IMR-90 (cell line): Measurements from ENCODE around the gene NECAB2. TPM values are rescaled to one million over a fixed set of nuclear protein-coding genes. Genes with fewer than 3 reads are reported as not detected.

Experiments
- ATAC-seq: fragments of 200-7000 bp; cut with Tn5 transposase; 2 replicates; pipeline ENCODE4 v1.9.1; 2020; ENCODE audit warnings: low read depth, mild to moderate bottlenecking, moderate library complexity
- BruUV-seq: library from RNA; stranded (reverse); fragments of 400-500 nt; replicated peaks from 2 replicates; lab custom pipeline; 2021; lab: Mats Ljungman, UMichigan
- CTCF ChIA-PET: fragments of 300-600 bp; formaldehyde crosslinking; extraction: SDS; loops from one replicate; lab custom pipeline; 2021; ENCODE audit warnings: antibody characterized with exemption; lab: Yijun Ruan, JAX
- POLR2A ChIA-PET: fragments of 300-600 bp; sonication (Branson Sonifier 250); formaldehyde crosslinking; loops from one replicate; lab custom pipeline; 2022; ENCODE audit warnings: antibody characterized with exemption; ENCODE audit not compliant: unreplicated experiment; lab: Charles Lee
- DNase-seq: peaks from one replicate; pipeline ENCODE4 v3.0.0; 2013
- H2AFZ ChIP-seq: replicated peaks from 2 replicates; pipeline ENCODE3; 2013; ENCODE audit warnings: low read length, mild to moderate bottlenecking; ENCODE audit not compliant: poor library complexity
- H2AK5ac ChIP-seq: 2 replicates; pipeline ENCODE4 v1.6.1; 2013; ENCODE audit warnings: low read depth, low read length, inconsistent platforms
- H2AK9ac ChIP-seq: replicated peaks from 2 replicates; pipeline ENCODE3; 2013; ENCODE audit warnings: mild to moderate bottlenecking, low read depth, low read length, moderate library complexity; ENCODE audit not compliant: poor library complexity
- H2BK120ac ChIP-seq: 2 replicates; pipeline ENCODE4 v1.6.1; 2013; ENCODE audit warnings: low read depth, low read length, inconsistent platforms
- H2BK15ac ChIP-seq: 3 replicates; pipeline ENCODE4 v1.6.1; 2013; ENCODE audit warnings: low read depth, low read length, inconsistent platforms
- H2BK20ac ChIP-seq: 2 replicates; pipeline ENCODE4 v1.6.1; 2013; ENCODE audit warnings: low read depth, mild to moderate bottlenecking, inconsistent platforms, low read length, moderate library complexity
- H2BK5ac ChIP-seq: 2 replicates; pipeline ENCODE4 v1.6.1; 2013; ENCODE audit warnings: mild to moderate bottlenecking, low read depth, low read length, inconsistent platforms; ENCODE audit not compliant: poor library complexity, severe bottlenecking
- H3K14ac ChIP-seq: replicated peaks from 2 replicates; pipeline ENCODE4 v1.6.1; 2013; ENCODE audit warnings: low read depth, low read length, inconsistent platforms
- H3K18ac ChIP-seq: 2 replicates; pipeline ENCODE4 v1.6.1; 2013; ENCODE audit warnings: low read depth, low read length, control low read depth
- H3K23ac ChIP-seq: 2 replicates; pipeline ENCODE4 v1.6.1; 2013; ENCODE audit warnings: low read depth, low read length, inconsistent platforms
- H3K27ac ChIP-seq: 2 replicates; pipeline ENCODE4 v1.5.1; 2013; ENCODE audit warnings: mild to moderate bottlenecking, control low read depth, low read length; ENCODE audit not compliant: insufficient read depth
- H3K27me3 ChIP-seq: 2 replicates; pipeline ENCODE4 v1.6.1; 2013; ENCODE audit warnings: low read length; ENCODE audit not compliant: control insufficient read depth, insufficient read depth
- H3K36me3 ChIP-seq: 2 replicates; pipeline ENCODE4 v1.6.1; 2013; ENCODE audit warnings: low read length, mixed read lengths; ENCODE audit not compliant: control insufficient read depth, insufficient read depth
- H3K4ac ChIP-seq: 2 replicates; pipeline ENCODE4 v1.6.1; 2013; ENCODE audit warnings: low read depth, low read length, inconsistent platforms
- H3K4me1 ChIP-seq: 2 replicates; pipeline ENCODE4 v1.6.1; 2013; ENCODE audit warnings: low read length, mixed read lengths; ENCODE audit not compliant: control insufficient read depth, insufficient read depth
- H3K4me2 ChIP-seq: 2 replicates; pipeline ENCODE4 v1.6.1; 2013; ENCODE audit warnings: low read depth, mild to moderate bottlenecking, control low read depth, low read length, moderate library complexity
- H3K4me3 ChIP-seq: 2 replicates; pipeline ENCODE4 v1.5.1; 2013; ENCODE audit warnings: low read depth, mild to moderate bottlenecking, control low read depth, low read length, moderate library complexity; ENCODE audit not compliant: insufficient read depth
- H3K56ac ChIP-seq: 2 replicates; pipeline ENCODE4 v1.6.1; 2013; ENCODE audit warnings: low read length, inconsistent platforms; ENCODE audit not compliant: insufficient read depth; ENCODE audit errors: extremely low read depth
- H3K79me1 ChIP-seq, 2 experiments: 2 replicates each; pipeline ENCODE4 v1.6.1; 2013; ENCODE audit warnings: low read length in 2 of 2, inconsistent platforms in 1 of 2, low read depth in 1 of 2
- H3K9ac ChIP-seq: 2 replicates; pipeline ENCODE4 v1.6.1; 2013; ENCODE audit warnings: low read depth, low read length, control low read depth
- H3K9me1 ChIP-seq: 2 replicates; pipeline ENCODE4 v1.6.1; 2013; ENCODE audit warnings: low read length, inconsistent platforms; ENCODE audit not compliant: insufficient read depth
- H3K9me3 ChIP-seq: 2 replicates; pipeline ENCODE4 v1.6.1; 2013; ENCODE audit warnings: low read length; ENCODE audit not compliant: control insufficient read depth, insufficient read depth
- H4K20me1 ChIP-seq: 2 replicates; pipeline ENCODE4 v1.6.1; 2013; ENCODE audit warnings: low read length, inconsistent platforms; ENCODE audit not compliant: insufficient read depth
- H4K5ac ChIP-seq: 2 replicates; pipeline ENCODE4 v1.6.1; 2013; ENCODE audit warnings: mild to moderate bottlenecking, low read depth, low read length, control low read depth
- H4K8ac ChIP-seq, 2 experiments: 2 replicates each; pipeline ENCODE4 v1.6.1; 2013; ENCODE audit warnings: low read depth in 2 of 2, low read length in 2 of 2, control low read depth in 1 of 2, inconsistent platforms in 1 of 2
- H4K91ac ChIP-seq: 2 replicates; pipeline ENCODE4 v1.6.1; 2013; ENCODE audit warnings: low read depth, low read length, inconsistent platforms; ENCODE audit not compliant: insufficient read depth
- BHLHE40 ChIP-seq: fragments of 150-350 bp; IDR thresholded peaks from 2 replicates; pipeline ENCODE4 v1.6.1; 2016; ENCODE audit warnings: mild to moderate bottlenecking, low read depth, low read length
- FOS ChIP-seq: fragments of 150-350 bp; IDR thresholded peaks from 2 replicates; pipeline ENCODE4 v1.6.1; 2016; ENCODE audit warnings: low read depth, low read length
- MAFK ChIP-seq: IDR thresholded peaks from 2 replicates; pipeline ENCODE4 v1.6.1; 2012; ENCODE audit warnings: low read depth, low read length, improper control_type of control experiment
- RAD21 ChIP-seq: IDR thresholded peaks from 2 replicates; pipeline ENCODE4 v1.6.1; 2012; ENCODE audit warnings: low read length, improper control_type of control experiment
- RCOR1 ChIP-seq: IDR thresholded peaks from 2 replicates; pipeline ENCODE4 v1.6.1; 2012; ENCODE audit warnings: mild to moderate bottlenecking, low read length, improper control_type of control experiment; ENCODE audit not compliant: insufficient replicate concordance
- RFX5 ChIP-seq: IDR thresholded peaks from 2 replicates; pipeline ENCODE4 v1.8.0; 2012; ENCODE audit warnings: low read depth, mild to moderate bottlenecking, low read length, moderate library complexity
- WGBS, 2 experiments: methylation state at CpG; one replicate each; pipeline versions ENCODE4 v1.1.5 to v1.1.7; 2013; ENCODE audit warnings: missing lambda C conversion rate in 2 of 2; ENCODE audit not compliant: insufficient read length in 1 of 2; ENCODE audit errors: extremely low coverage in 2 of 2; 5-methylcytosine and 5-hydroxymethylcytosine counted together
- dilution Hi-C: fragments of 300-500 bp; cut with HindIII; formaldehyde crosslinking; loops from one replicate; pipeline ENCODE4 v1.14.3; 2018; ENCODE audit warnings: low sequenced_read_pairs; ENCODE audit not compliant: unreplicated experiment
- in situ Hi-C: fragments of 300-500 bp; cut with MboI; formaldehyde crosslinking; loops from 3 replicates; pipeline ENCODE4 v1.14.3; 2019; ENCODE audit warnings: low sequenced_read_pairs, inconsistent platforms, mixed read lengths
- intact Hi-C: fragments of 100-400 bp; cut with micrococcal nuclease; formaldehyde crosslinking; loops from 2 replicates; pipeline ENCODE4 v1.10.0; 2022
- polyA plus RNA-seq, 3 experiments: library from polyadenylated mRNA; depleted of rRNA; stranded (reverse); fragments of >200 nt; gene quantifications; 2 replicates each; pipeline ENCODE4 v1.2.3, GENCODE V29; 2012; ENCODE audit warnings: low replicate concordance in 1 of 3
- total RNA-seq: library from RNA; depleted of rRNA; stranded (reverse); fragments of >200 nt; gene quantifications from 2 replicates; pipeline ENCODE4 v1.2.3, GENCODE V29; 2012
- TF ChIP-seq, protein P1 (sequence below): fragments of 150-350 bp; IDR thresholded peaks from 2 replicates; pipeline ENCODE4 v1.6.1; 2016; ENCODE audit warnings: low read depth, mild to moderate bottlenecking, low read length, moderate library complexity, borderline replicate concordance
- TF ChIP-seq, protein P2 (sequence below): conservative IDR thresholded peaks from 2 replicates; pipeline ENCODE4 v1.5.1; 2012; ENCODE audit warnings: mild to moderate bottlenecking, low read depth, low read length, improper control_type of control experiment
- TF ChIP-seq, protein P3 (sequence below): fragments of 150-350 bp; IDR thresholded peaks from 2 replicates; pipeline ENCODE4 v1.6.1; 2017; ENCODE audit warnings: mild to moderate bottlenecking, antibody characterized with exemption, low read length, low read depth

NECAB2 gene
- total and polyA plus RNA-seq, 2 of the 4 experiments (the other 2 are of a cell fraction), result 0.27 TPM; not detected in 1

DNA sequence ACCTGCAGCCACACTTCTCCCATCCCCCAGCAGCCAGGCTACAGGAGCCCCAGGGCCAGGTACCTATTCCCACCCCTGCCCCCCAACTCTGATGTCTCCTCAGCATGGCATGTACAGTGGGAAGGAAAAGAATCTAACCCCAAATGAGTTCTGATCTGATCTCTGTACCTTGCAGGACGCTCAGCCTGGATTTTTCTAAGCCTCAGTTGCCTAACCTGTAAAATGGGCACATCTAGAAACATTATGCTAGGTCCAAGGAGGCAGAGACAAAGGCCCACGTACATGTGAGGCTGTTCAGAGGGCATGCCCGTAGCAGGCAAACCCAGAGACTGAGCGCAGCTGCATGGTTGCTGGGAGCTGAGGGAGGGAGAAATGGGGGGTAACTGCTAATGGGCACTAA, 39.5 kb downstream of the NECAB2 start:
- Histone ChIP-seq H3K4me1 (no peaks in the 10 kb centered on the region), H3K14ac (no peak overlapping the region), H2AFZ (no peak overlapping the region), H4K8ac (no peak overlapping the region), H3K36me3 (no peaks in the 10 kb centered on the region), H2BK20ac (no peak overlapping the region), H4K5ac (no peak overlapping the region), H2BK5ac (no peak overlapping the region), H2AK9ac (no peak overlapping the region), H3K56ac (no peak overlapping the region), H3K4me2 (no peak overlapping the region), H3K4me3 (no peak overlapping the region), H4K20me1 (no peaks in the 10 kb centered on the region; the same call in 1 of the 2 replicates), H2BK120ac (no peak overlapping the region), H3K79me1 (no peaks in the 10 kb centered on the region), H3K23ac (no peak overlapping the region), H2AK5ac (no peak overlapping the region), H3K9me1 (no peaks in the 10 kb centered on the region), H3K27me3 (peaks cover 63% of the 10 kb centered on the region), H3K9ac (no peak overlapping the region), H3K9me3 (peaks cover 6% of the 10 kb centered on the region), H2BK15ac (no peak overlapping the region), H4K91ac (no peak overlapping the region), H3K27ac (no peak overlapping the region), H3K4ac (no peak overlapping the region), H3K18ac (no peak overlapping the region)
- CTCF ChIA-PET, result no interaction called here
- 55% methylated on average over 2 of the region's 4 CpGs; no CpG with 5 or more reads in 1 of the 2 experiments for WGBS, 2 experiments
- in situ Hi-C loops, result no loop called here
- POLR2A ChIA-PET, result no interaction called here
- ATAC-seq (no peak), DNase-seq (no peak)
- dilution Hi-C loops, result no loop called here
- no peak for TF ChIP-seq RCOR1
- no peak for TF ChIP-seq BHLHE40
- TF ChIP-seq, protein P1, sequence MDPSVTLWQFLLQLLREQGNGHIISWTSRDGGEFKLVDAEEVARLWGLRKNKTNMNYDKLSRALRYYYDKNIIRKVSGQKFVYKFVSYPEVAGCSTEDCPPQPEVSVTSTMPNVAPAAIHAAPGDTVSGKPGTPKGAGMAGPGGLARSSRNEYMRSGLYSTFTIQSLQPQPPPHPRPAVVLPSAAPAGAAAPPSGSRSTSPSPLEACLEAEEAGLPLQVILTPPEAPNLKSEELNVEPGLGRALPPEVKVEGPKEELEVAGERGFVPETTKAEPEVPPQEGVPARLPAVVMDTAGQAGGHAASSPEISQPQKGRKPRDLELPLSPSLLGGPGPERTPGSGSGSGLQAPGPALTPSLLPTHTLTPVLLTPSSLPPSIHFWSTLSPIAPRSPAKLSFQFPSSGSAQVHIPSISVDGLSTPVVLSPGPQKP, result no peak
- TF ChIP-seq, protein P2, sequence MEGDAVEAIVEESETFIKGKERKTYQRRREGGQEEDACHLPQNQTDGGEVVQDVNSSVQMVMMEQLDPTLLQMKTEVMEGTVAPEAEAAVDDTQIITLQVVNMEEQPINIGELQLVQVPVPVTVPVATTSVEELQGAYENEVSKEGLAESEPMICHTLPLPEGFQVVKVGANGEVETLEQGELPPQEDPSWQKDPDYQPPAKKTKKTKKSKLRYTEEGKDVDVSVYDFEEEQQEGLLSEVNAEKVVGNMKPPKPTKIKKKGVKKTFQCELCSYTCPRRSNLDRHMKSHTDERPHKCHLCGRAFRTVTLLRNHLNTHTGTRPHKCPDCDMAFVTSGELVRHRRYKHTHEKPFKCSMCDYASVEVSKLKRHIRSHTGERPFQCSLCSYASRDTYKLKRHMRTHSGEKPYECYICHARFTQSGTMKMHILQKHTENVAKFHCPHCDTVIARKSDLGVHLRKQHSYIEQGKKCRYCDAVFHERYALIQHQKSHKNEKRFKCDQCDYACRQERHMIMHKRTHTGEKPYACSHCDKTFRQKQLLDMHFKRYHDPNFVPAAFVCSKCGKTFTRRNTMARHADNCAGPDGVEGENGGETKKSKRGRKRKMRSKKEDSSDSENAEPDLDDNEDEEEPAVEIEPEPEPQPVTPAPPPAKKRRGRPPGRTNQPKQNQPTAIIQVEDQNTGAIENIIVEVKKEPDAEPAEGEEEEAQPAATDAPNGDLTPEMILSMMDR, result no peak
- TF ChIP-seq RAD21, result no peak
- TF ChIP-seq MAFK, result no peak
- TF ChIP-seq, protein P3, sequence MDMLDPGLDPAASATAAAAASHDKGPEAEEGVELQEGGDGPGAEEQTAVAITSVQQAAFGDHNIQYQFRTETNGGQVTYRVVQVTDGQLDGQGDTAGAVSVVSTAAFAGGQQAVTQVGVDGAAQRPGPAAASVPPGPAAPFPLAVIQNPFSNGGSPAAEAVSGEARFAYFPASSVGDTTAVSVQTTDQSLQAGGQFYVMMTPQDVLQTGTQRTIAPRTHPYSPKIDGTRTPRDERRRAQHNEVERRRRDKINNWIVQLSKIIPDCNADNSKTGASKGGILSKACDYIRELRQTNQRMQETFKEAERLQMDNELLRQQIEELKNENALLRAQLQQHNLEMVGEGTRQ, result no peak
- TF ChIP-seq FOS, result no peak
- TF ChIP-seq RFX5, result no peak
- BruUV-seq, result no TSS peak
- intact Hi-C loops, result no loop called here
